WERI-Rb-1 (cell line): ENCODE measurements around the gene ZMYM4.

ENCODE experiments used
- DNase-seq: peaks from one replicate; pipeline ENCODE4 v3.0.0-alpha.2; 2020
- H3K27ac ChIP-seq: fragments of 250-450 bp; sonication (Bioruptor Pico); 2 replicates; pipeline ENCODE4 v1.5.1; 2020; ENCODE audit warnings: mild to moderate bottlenecking, moderate library complexity
- H3K27me3 ChIP-seq: fragments of 250-450 bp; sonication (Bioruptor Pico); 2 replicates; pipeline ENCODE4 v1.5.1; 2021; ENCODE audit warnings: mild to moderate bottlenecking, low read depth, moderate library complexity; ENCODE audit not compliant: insufficient read depth, severe bottlenecking
- H3K36me3 ChIP-seq: fragments of 250-450 bp; sonication (Bioruptor Pico); 2 replicates; pipeline ENCODE4 v1.5.1; 2020; ENCODE audit warnings: mild to moderate bottlenecking, moderate library complexity
- H3K4me3 ChIP-seq: 2 replicates; pipeline ENCODE4 v1.5.1; 2011; ENCODE audit warnings: low read depth, mild to moderate bottlenecking, control low read depth, low read length
- H3K9me3 ChIP-seq: fragments of 250-450 bp; sonication (Bioruptor Pico); 2 replicates; pipeline ENCODE4 v1.5.1; 2021; ENCODE audit warnings: mild to moderate bottlenecking, moderate library complexity; ENCODE audit not compliant: severe bottlenecking
- TF ChIP-seq, protein P1 (sequence below): IDR thresholded peaks from 2 replicates; pipeline ENCODE4 v1.5.1; 2011; ENCODE audit warnings: low read depth, mild to moderate bottlenecking, control low read depth, inconsistent platforms, low read length

Gene ZMYM4

DNA sequence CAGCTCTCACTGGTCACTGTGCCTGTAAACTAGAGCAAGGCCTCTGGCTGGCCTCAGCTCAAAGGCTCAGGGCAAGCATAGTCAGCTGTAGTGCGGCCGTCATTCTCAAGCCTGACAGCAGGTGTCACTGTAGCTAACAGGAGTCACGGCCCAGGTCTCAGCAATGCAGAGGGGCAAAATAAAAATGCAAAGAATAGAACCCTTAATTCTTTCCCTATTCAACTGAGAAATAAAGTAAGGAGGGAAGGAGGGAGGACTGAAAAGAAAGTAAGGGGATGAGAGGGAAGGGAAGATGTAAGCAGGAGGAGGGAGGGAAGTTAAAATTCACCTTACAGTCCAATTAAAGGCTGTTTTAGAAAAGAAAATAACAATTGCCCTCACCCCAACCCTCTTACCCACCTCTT, 182.6 kb downstream of the ZMYM4 start:
- Histone ChIP-seq H3K27me3 (no peaks in the 10 kb centered on the region), H3K4me3 (no peak overlapping the region), H3K36me3 (peaks cover 20% of the 10 kb centered on the region), H3K27ac (peak overlapping the region; percentile 69), H3K9me3 (no peaks in the 10 kb centered on the region)
- peak; percentile 89 for DNase-seq
- TF ChIP-seq, protein P1, sequence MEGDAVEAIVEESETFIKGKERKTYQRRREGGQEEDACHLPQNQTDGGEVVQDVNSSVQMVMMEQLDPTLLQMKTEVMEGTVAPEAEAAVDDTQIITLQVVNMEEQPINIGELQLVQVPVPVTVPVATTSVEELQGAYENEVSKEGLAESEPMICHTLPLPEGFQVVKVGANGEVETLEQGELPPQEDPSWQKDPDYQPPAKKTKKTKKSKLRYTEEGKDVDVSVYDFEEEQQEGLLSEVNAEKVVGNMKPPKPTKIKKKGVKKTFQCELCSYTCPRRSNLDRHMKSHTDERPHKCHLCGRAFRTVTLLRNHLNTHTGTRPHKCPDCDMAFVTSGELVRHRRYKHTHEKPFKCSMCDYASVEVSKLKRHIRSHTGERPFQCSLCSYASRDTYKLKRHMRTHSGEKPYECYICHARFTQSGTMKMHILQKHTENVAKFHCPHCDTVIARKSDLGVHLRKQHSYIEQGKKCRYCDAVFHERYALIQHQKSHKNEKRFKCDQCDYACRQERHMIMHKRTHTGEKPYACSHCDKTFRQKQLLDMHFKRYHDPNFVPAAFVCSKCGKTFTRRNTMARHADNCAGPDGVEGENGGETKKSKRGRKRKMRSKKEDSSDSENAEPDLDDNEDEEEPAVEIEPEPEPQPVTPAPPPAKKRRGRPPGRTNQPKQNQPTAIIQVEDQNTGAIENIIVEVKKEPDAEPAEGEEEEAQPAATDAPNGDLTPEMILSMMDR, result peak; percentile 82

DNA sequence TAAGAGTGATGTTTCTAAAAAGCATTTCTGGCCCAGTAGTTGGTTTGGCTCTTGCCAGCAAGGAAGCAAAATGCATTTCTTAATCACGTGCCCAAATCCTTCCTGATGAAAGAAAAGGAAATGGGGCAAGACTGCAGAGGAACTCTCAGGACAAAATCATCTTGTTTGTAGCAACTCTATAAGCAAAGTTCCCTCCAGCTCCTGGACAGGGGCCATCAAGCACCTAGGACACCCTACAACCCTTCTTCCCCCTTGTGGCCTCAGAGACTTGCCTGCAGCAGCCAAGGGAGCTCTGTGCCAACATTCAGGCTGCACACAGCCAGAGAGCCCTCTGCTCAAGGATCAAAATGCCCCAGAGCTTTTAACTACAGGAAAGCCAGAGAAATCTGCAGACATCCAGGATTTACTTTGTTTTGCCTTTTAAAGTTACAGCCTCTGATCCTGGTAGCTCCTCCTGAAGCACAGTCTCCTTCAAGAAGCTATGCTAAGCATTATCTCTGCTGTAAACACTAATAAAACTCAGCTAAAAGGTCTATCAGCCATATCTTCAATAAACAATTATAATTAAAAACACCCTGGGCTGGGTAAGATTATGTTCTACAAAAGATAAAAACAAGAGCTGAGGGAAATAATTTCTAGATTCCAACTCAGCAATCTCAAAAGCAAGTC, 183.7 kb downstream of the ZMYM4 start:
- H3K27ac ChIP-seq, result peak overlapping the region; percentile 46
- DNase-seq, result no peak

DNA sequence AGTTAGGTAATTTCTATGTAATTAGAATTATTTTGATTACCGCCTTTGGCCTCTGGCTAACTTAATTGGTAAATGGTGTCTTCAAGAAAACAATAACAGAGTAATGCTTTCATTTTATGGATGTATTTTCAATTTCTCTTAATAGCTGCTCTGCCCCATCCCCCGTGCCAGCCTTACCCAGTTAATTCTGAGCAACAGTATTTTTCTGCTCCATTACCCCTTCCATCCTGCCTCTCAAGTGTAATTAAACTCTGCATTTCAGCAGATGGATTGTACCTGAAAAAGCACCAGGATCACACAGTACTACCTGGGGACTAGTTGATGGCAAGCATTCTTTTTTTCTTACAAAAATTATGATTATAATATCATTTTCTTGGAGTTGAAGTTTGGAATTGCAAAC, 184.5 kb downstream of the ZMYM4 start:
- Histone ChIP-seq H3K9me3 (no peaks in the 10 kb centered on the region), H3K4me3 (no peak overlapping the region), H3K36me3 (peaks cover 8% of the 10 kb centered on the region), H3K27me3 (no peaks in the 10 kb centered on the region), H3K27ac (peak overlapping the region; percentile 46)
- TF ChIP-seq, protein P1, result no peak
- DNase-seq, result no peak

More for the DNA sequence above, 183.7 kb downstream of the ZMYM4 start:
- Histone ChIP-seq H3K9me3 (no peaks in the 10 kb centered on the region), H3K36me3 (peaks cover 12% of the 10 kb centered on the region), H3K4me3 (no peak overlapping the region), H3K27me3 (no peaks in the 10 kb centered on the region)
- TF ChIP-seq, protein P1, result no peak

DNA sequence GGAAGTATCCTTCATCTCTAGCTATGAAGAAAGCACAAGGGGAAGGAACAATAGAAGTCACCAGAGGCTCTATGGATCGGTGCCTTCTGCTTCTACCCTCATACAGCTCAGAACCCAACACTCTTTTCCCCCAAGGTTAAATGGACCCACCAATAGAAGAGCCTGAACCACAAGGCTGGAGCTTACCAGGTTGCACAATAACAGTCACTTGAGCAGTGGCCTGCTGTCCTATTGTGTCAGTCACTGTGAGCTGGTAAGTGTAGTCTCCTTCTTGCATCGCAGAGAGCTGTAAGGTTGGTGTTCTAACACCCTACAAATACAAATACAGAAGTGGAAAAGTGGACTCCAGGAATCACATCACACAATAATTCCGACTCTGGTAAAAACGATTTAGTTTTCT, 185.7 kb downstream of the ZMYM4 start:
- Histone ChIP-seq H3K9me3 (no peaks in the 10 kb centered on the region), H3K36me3 (peaks cover 3% of the 10 kb centered on the region), H3K27me3 (no peaks in the 10 kb centered on the region), H3K27ac (no peak overlapping the region), H3K4me3 (no peak overlapping the region)
- TF ChIP-seq, protein P1, result no peak
- DNase-seq, result no peak

DNA sequence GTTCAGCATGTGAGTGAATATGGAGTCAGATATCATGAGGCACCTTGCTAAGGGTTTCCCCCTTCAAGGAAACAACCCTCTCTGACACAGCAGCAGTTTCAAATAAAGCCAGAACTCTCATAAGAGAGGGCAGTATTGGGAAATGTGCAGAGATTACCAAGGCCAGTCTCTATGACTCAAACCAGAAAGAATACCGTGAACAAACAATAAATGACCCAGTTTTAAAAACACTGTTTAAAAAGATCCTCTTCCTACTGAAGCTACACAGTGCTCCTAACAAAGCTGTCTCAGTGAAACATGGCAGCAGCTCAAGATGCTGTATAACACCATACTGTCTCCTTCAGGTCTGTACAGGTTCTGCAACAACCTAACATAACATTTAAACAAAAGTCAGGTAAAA, 186.1 kb downstream of the ZMYM4 start:
- Histone ChIP-seq H3K27ac (no peak overlapping the region), H3K36me3 (no peaks in the 10 kb centered on the region; the same call in 1 of the 2 replicates), H3K27me3 (no peaks in the 10 kb centered on the region), H3K4me3 (no peak overlapping the region), H3K9me3 (no peaks in the 10 kb centered on the region)
- TF ChIP-seq, protein P1, result 0 out of 2 replicates have a peak, but pooled peaks have one; percentile 5
- no peak for DNase-seq

DNA sequence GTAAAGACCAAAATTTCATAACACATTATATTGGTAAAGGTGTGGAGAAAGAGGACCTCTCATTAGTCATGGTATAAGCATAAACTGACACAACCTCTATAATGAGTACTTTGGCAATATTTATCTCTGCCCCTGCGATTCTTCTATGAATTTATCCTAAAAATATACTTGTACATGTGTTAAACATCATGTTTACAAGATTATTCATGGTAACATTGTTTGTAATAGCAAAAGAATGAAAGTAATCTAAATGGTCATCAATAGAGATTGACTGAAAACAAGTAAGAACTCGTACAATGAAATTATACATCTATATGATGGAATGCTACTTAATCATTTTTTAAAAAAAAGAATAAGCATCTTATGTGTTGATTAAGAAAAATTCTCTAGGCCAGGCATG, 192.3 kb downstream of the ZMYM4 start:
- no peak for DNase-seq
- TF ChIP-seq, protein P1, result no peak
- no peak overlapping the region for H3K4me3 ChIP-seq
- H3K9me3 ChIP-seq, result peaks cover 6% of the 10 kb centered on the region
- no peak overlapping the region for H3K27ac ChIP-seq
- no peaks in the 10 kb centered on the region for H3K27me3 ChIP-seq
- peaks cover 32% of the 10 kb centered on the region for H3K36me3 ChIP-seq
